ENCODE results near the gene TTLL11.

TTLL11 gene

GRCh38 chr9:121960665-121961064 is 132.4 kb downstream of the TTLL11 start:
- H3K9me2 ChIP-seq (replicated peaks; ENCODE audit: low read depth, low read length) = no peaks in the 10 kb centered on the region
- H3K27me3 ChIP-seq (ENCODE audit: insufficient read depth, low read length, poor library complexity, severe bottlenecking) = no peaks in the 10 kb centered on the region
- H3F3A ChIP-seq (ENCODE audit: low read depth) = peaks cover 3% of the 10 kb centered on the region
- H4K20me1 ChIP-seq (ENCODE audit: insufficient read depth, low read length, poor library complexity, severe bottlenecking) = peaks cover 3% of the 10 kb centered on the region
- TF ChIP-seq CTCF (conservative IDR thresholded peaks at IDR 0.05; ENCODE audit: low read length) = no peak
- no peak for TF ChIP-seq EZH2phosphoT487 (IDR thresholded peaks at IDR 0.05; ENCODE audit: borderline replicate concordance)
- H2AFZ ChIP-seq (ENCODE audit: low read length) = no peak overlapping the region
- peak overlapping the region; percentile 87 for H3K9ac ChIP-seq (ENCODE audit: low read depth, low read length, poor library complexity, severe bottlenecking)
- peaks cover 86% of the 10 kb centered on the region for H3K4me1 ChIP-seq (ENCODE audit: insufficient read depth, low read length, poor library complexity, severe bottlenecking)
- peaks cover 79% of the 10 kb centered on the region for H3K79me2 ChIP-seq (ENCODE audit: insufficient read depth, low read length)
- peak overlapping the region; percentile 79 for H3K4me3 ChIP-seq (ENCODE audit: low read length, poor library complexity, severe bottlenecking)
- no peaks in the 10 kb centered on the region for H3K9me3 ChIP-seq (ENCODE audit: insufficient read depth, low read depth, low read length)
- peak overlapping the region; percentile 92 for H3K4me2 ChIP-seq (ENCODE audit: low read depth, low read length, poor library complexity, severe bottlenecking)
- H3K36me3 ChIP-seq (ENCODE audit: insufficient read depth, low read length) = no peaks in the 10 kb centered on the region

GRCh38 chr9:121958530-121958929 is 134.6 kb downstream of the TTLL11 start:
- Histone ChIP-seq H3K4me3 (ENCODE audit: low read length, poor library complexity, severe bottlenecking) (peak overlapping the region; percentile 79), H3K27me3 (ENCODE audit: insufficient read depth, low read length, poor library complexity, severe bottlenecking) (no peaks in the 10 kb centered on the region), H3K79me2 (ENCODE audit: insufficient read depth, low read length) (peaks cover 93% of the 10 kb centered on the region), H3K9ac (ENCODE audit: low read depth, low read length, poor library complexity, severe bottlenecking) (peak overlapping the region; percentile 87), H3K4me1 (ENCODE audit: insufficient read depth, low read length, poor library complexity, severe bottlenecking) (peaks cover 92% of the 10 kb centered on the region), H3F3A (ENCODE audit: low read depth) (no peaks in the 10 kb centered on the region), H2AFZ (ENCODE audit: low read length) (no peak overlapping the region), H3K9me3 (ENCODE audit: insufficient read depth, low read depth, low read length) (no peaks in the 10 kb centered on the region), H3K9me2 (replicated peaks; ENCODE audit: low read depth, low read length) (no peaks in the 10 kb centered on the region), H3K36me3 (ENCODE audit: insufficient read depth, low read length) (no peaks in the 10 kb centered on the region), H3K4me2 (ENCODE audit: low read depth, low read length, poor library complexity, severe bottlenecking) (peak overlapping the region; percentile 92), H4K20me1 (ENCODE audit: insufficient read depth, low read length, poor library complexity, severe bottlenecking) (peaks cover 16% of the 10 kb centered on the region)
- TF ChIP-seq CTCF (conservative IDR thresholded peaks at IDR 0.05; ENCODE audit: low read length) = no peak
- no peak for TF ChIP-seq EZH2phosphoT487 (IDR thresholded peaks at IDR 0.05; ENCODE audit: borderline replicate concordance)

DNA sequence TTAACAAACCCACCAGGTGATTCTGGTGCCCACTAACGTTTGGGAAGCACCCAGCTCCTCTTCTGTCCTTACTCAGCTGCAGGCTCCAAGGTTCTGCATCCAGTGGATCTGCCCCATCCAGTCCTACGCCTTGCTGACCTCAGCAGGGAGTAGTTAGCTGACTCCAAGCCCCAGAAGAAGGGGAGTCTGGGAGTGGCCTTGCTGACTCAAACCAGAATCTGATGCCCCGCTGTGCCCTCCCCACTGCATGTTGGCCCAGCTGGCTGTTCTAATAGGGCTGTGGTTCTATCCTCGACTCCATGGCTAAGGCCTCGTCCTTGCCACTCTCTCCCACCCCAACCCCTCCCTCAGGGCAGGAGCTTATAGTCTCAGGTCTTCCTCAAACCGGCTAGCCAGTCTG is 136.3 kb downstream of the TTLL11 start:
- peak overlapping the region; percentile 87 for H3K9ac ChIP-seq (ENCODE audit: low read depth, low read length, poor library complexity, severe bottlenecking)
- H3K9me2 ChIP-seq (replicated peaks; ENCODE audit: low read depth, low read length) = no peaks in the 10 kb centered on the region
- H4K20me1 ChIP-seq (ENCODE audit: insufficient read depth, low read length, poor library complexity, severe bottlenecking) = peaks cover 23% of the 10 kb centered on the region
- H3K36me3 ChIP-seq (ENCODE audit: insufficient read depth, low read length) = no peaks in the 10 kb centered on the region
- peaks cover 87% of the 10 kb centered on the region for H3K4me1 ChIP-seq (ENCODE audit: insufficient read depth, low read length, poor library complexity, severe bottlenecking)
- no peak overlapping the region for H3K4me3 ChIP-seq (ENCODE audit: low read length, poor library complexity, severe bottlenecking)
- H3K9me3 ChIP-seq (ENCODE audit: insufficient read depth, low read depth, low read length) = no peaks in the 10 kb centered on the region
- H3F3A ChIP-seq (ENCODE audit: low read depth) = no peaks in the 10 kb centered on the region
- H2AFZ ChIP-seq (ENCODE audit: low read length) = no peak overlapping the region
- TF ChIP-seq EZH2phosphoT487 (IDR thresholded peaks at IDR 0.05; ENCODE audit: borderline replicate concordance) (no peak), CTCF (conservative IDR thresholded peaks at IDR 0.05; ENCODE audit: low read length) (no peak)
- peak overlapping the region; percentile 92 for H3K4me2 ChIP-seq (ENCODE audit: low read depth, low read length, poor library complexity, severe bottlenecking)
- H3K79me2 ChIP-seq (ENCODE audit: insufficient read depth, low read length) = peaks cover 93% of the 10 kb centered on the region
- no peaks in the 10 kb centered on the region for H3K27me3 ChIP-seq (ENCODE audit: insufficient read depth, low read length, poor library complexity, severe bottlenecking)

Data from Loucy (cell line).